Retina (tissue), 1 donor: Measurements from ENCODE around the gene ZNF586.
"Not testable (repeated sequence)": the region's sequence is repeated elsewhere in the genome, so short reads cannot be mapped to it uniquely, and the experiment has no call there.

Experiments
- DNase-seq: peaks from one replicate; pipeline ENCODE4 v3.0.0-alpha.2; 2016

Gene ZNF586

GRCh38 chr19:57769345-57770131, at the start of gene ZNF586:
TSS of gene ZNF586 (plus strand) at chr19:57769676. CDS start at chr19:57769843, 167 bp downstream.
- DNase-seq: peak; percentile 86

DNA sequence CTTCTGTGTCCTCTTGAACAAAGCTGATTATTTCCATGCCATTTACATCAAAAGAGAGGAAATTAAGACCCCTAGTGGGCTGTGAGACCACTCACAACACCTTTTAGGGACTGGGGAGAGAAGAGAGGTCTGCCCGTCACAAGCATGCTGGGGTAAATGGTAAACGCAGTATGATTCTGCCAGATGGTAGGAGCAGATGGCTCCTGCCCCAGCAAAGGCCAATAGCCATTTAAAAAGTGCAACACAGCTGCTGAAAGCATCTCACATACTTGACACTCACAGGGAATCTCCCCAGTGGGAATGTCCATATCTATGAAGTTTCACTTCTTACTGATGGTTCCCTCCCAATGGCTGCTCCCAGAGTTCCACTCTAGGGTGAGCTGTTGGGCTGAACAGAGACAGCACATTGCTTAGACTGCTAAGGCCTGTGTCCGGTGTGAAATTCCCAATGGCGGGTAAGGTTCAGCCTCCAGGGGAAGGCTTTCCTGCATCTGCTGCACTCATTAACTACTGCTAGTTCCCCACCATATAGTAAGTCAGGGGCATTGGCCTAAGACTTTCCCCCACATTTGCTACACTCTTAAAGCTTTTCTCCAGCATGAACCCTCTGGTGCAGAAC, 49.5 kb upstream of the ZNF586 start:
- DNase-seq: peak; percentile 37

GRCh38 chr19:57720878-57721277, 48.6 kb upstream of the ZNF586 start:
- DNase-seq: no peak

GRCh38 chr19:57738320-57738719, 31.2 kb upstream of the ZNF586 start:
- DNase-seq: peak; percentile 70

GRCh38 chr19:57738770-57739169, 30.7 kb upstream of the ZNF586 start:
- DNase-seq: peak; percentile 10

DNA sequence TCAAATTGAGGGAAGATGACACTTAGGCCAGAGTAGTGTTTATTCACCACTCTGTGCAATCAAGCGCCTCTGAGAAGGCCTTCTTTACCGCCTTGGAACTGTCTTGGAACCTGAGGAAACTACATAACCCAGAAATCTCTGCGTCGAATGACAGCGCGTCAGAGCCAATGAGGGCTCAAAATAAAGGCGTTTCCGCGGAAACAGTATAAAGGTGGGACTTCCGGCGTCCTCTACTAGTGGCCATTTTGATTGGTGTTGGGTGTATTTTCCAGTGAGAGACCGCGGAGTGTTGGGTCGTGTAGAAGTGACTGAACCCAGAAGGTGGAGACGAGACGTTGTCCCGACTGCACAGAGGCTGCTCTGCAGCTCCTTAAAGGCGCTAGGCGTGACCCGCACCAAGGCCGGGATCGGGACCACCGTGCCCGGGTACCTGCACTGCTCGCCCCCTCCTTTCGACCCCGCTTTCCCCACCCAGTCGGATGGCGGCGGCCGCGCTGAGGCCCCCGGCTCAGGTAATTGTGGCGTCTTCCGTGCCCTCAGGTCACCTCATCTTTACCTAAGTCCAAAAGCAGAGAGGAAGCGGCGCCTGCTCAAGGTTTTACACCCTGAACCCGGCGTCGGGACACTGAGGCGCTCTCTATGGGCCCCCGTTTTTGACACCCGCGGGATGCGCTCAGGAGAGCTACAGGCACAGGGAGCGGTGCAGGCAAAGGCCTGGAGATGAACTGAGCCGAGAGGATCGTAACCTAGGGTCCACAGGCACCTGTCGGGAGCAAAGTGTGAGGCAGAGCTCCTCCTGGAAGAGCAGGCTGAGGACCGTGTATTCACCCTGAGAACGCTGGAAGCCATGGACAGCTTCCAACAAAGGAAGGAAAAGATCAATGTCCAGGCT, 22.6 kb upstream of the ZNF586 start, which contains the start of gene ZNF776:
Gene ZNF776 (plus strand): TSS at position 236 of the 892 bp plus-strand sequence. CDS start 244 bp downstream, at position 480.
- peak; percentile 94 for DNase-seq

GRCh38 chr19:57747472-57747807, 22.0 kb upstream of the ZNF586 start:
- DNase-seq: no peak

DNA sequence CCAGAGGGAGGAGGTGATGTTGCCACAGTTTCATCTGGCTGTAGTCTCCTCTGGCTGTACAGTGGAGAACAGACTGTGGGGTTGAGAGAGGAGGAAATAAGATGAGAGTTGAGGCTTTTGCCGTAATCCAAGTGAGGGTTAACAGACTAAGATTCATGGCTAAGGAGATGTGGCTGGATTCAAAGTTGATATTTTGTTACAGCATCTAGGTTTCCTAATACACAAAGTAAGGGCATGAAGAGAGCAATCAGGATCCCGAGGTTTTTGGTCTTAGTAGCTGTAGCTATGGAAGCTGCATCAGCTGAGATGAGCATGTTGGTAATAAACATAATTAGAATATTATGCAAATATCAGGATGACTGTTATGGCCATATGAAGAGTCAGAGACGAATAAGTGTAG, 21.4 kb upstream of the ZNF586 start:
- no peak for DNase-seq

DNA sequence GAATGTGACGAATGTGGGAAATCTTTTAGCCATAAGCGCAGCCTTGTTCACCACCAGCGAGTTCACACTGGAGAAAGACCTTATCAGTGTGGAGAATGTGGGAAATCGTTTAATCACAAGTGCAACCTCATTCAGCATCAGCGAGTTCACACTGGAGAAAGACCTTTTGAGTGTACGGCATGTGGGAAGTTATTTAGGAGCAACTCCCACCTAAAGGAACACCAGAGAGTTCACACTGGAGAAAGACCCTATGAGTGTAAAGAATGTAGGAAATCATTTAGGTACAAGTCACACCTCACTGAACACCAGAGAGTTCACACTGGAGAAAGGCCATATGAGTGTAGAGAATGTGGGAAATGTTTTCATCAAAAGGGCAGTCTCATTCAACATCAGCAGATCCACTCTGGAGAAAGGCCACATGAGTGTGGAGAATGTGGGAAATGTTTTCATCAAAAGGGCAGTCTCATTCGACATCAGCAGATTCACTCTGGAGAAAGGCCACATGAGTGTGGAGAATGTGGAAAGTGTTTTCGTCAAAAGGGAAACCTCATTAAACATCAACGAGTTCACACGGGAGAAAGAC, 15.3 kb upstream of the ZNF586 start:
- no peak for DNase-seq

DNA sequence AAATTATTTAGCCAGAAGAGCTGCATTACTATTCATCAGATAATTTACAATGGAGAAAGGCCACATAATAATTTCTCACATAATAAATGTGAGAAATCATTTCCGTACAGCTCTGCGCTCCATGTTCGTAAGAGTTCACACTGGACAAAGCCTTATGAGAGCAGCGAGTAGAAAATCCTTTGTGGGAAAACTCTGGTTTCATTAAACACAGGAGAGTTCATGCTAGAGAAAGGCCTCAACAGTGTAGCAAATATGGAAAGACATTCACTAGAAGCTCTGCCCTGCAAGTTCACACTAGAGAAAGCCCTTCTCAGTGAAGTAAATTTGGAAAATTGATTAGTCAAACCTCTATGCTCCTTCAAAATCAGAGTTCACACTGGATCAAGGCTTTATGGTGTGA, 14.4 kb upstream of the ZNF586 start:
- DNase-seq: no peak

GRCh38 chr19:57757941-57758340, 11.5 kb upstream of the ZNF586 start:
- DNase-seq: no peak

GRCh38 chr19:57759096-57759495, 10.4 kb upstream of the ZNF586 start:
- DNase-seq: no peak

DNA sequence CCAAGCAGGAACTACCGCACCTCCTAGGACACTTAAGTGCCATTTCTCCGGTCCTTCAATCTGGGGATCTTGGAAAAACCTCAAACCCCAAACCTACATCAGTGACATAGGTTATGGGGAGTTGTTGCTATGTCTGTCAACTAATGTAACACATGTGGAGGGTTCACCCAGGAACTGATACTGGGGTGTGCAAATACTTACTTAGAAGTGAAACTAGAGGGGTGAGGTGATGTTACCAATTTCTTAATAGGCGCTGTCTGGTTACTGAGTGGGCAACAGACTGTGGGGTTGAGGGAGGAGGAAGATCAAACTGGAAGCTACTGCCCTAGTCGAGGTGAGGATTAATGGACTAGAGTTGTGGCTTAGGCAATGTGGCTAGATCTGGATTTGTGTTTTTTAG, 1.9 kb downstream of the ZNF586 start:
- no peak for DNase-seq

DNA sequence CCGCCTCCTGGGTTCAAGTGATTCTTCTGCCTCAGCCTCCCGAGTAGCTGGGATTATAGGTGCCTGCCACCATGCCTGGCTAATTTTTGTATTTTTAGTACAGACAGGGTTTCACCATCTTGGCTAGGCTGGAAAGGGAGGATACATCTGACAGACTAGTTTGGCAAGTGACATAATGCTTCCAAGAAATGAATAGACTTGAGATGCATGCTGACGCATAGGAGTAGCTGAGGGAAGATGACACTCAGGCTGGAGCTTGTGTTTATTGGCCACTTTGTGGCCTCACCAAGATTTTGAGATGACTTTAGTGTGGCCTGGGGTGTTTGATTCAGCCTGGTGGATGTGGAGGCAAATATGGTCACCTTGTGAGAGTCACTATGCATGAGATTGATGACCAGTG, 4.0 kb downstream of the ZNF586 start:
- DNase-seq: no peak

DNA sequence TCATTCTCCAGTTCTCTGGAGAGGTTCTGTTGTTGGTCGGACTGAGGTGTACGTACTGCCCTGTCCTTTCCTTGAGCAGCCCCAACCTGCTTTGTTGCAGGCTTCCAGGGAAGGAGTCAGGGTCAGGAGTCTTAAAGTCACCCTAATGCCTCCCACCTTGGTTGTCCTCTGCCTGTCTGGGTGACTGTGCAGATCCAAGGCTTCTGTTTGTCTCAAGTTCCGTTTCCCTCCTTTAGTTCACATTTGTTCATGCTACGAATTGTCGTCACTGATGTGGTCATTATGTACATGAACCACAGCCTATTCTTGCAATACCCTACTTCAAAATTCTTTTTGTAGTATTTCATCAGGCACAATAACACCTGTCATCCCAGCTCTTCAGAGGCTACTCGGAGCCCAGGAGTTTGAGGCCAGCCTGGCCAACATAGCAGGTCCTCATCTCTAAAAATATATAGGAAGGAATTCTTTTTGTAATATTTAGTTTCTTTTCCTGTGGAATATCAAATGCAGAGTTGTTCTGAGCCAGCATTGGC, 7.4 kb downstream of the ZNF586 start:
- DNase-seq: no peak

DNA sequence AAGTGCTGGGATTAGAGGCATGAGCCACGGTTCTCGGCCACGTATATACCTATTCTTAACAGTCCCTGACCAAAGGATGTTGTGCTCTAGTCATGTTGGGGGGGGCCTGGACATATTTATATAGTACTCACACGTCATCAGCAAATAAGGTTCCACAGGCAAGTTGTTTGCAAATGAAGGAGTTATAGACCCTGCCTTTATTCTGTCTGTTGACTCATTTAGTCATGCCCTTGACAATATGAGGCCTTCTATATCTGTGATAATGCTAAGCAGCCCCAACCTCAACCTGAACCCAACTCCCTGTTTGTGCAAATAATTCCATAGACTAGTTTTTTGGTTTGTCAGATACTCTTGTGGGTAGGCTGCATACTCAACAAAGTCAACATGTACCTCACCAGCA, 8.9 kb downstream of the ZNF586 start:
- no peak for DNase-seq

GRCh38 chr19:57779220-57779845, 9.9 kb downstream of the ZNF586 start:
- DNase-seq: no peak

DNA sequence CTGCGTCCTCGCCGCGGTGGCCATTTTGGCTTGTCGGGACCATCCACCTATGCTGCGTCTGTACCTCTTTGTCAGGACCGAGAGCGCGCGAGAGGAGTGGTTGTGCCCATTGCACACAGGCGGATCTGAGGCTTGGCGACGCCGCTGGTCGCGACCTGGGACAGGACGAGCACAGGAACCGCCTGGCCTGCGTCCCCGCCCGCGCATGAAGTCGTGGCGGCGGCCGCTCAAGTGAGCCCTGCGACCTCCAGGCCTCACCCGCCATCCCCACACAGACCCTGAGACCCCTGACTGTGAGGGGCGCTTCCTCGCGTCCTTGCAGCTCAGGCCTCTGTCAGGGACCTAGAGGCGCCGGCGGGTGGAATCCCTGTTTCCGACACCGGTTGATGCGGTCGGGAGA, 16.8 kb downstream of the ZNF586 start:
- no peak for DNase-seq

DNA sequence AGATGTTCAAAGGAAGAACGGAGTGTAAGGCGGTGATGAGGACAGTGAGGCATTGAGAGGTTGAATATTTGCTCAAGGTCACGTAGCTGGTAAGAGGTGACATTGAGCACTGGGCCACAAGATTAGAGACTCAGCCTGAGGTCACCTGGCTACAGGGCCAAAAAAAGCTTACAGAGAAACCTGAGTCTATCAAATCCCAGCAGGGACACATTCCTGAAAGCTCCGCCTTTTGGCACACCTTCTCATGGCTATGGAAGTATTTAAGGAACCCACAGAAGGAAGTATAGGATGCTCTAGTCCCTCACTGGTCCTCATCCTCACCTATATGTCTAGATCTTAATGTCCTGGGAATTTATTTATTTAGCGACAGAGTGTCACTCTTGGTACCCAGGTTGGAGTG, 17.4 kb downstream of the ZNF586 start:
- no peak for DNase-seq

GRCh38 chr19:57788114-57788692, 18.7 kb downstream of the ZNF586 start:
- no peak for DNase-seq

- DNase-seq: no peak
Measured at GRCh38 chr19:57789288-57789687, 19.8 kb downstream of the ZNF586 start.

GRCh38 chr19:57796580-57796979, 27.1 kb downstream of the ZNF586 start:
- DNase-seq: not testable (repeated sequence)
